Heart left ventricle (tissue), 13 donors: ENCODE data around the gene BLOC1S2.

Source experiments
- CTCF ChIP-seq, 12 donors: fragments of 200-600 bp; sonication (generic) in 4 of 12; IDR thresholded peaks; one replicate each; pipeline versions ENCODE4 v1.5.0 to v1.8.0; 2018 to 2022; ENCODE audit warnings: antibody characterized with exemption in 12 of 12, mild to moderate bottlenecking in 5 of 12
- POLR2A ChIP-seq, 2 donors: fragments of 450-650 bp; IDR thresholded peaks; one replicate each; pipeline ENCODE4 v1.6.1; 2017; ENCODE audit warnings: antibody characterized with exemption in 2 of 2, mild to moderate bottlenecking in 2 of 2, moderate library complexity in 2 of 2
- donor health status: ischemic (EF 13 %, LVEDD 7.1; RV severe dilation, severe dysfunction).
- donor health status: DM: no; HTN: yes; CAD: no.
- donor health status: DM: no; HTN: no; CAD: no.
- donor health status: ischemic (EF 25% LVEDD 6.9; RV normal size, moderate dysfunction).
- donor health status: ischemic (EF 25% LVEDD 5.7; RV mildly dilated, moderate dysfunction).
- donor health status: ischemic (EF 35%, LVEDD 5.7; RV mildly dilated, moderate dysfunction).
- donor health status: nonischemic (EF 11% LVEDD 7.7; RV severe dilation, severe dysfunction).
- donor health status: DM: yes; HTN: yes; CAD: no.
- donor health status: PGD.
- donor health status: ischemic (EF 29% LVEDD 5.4; RV normal size, mild dysfunction).
- donor health status: nonischemic (EF 23%, LVEDD 6.1; RV moderate dilation, normal function).

DNA sequence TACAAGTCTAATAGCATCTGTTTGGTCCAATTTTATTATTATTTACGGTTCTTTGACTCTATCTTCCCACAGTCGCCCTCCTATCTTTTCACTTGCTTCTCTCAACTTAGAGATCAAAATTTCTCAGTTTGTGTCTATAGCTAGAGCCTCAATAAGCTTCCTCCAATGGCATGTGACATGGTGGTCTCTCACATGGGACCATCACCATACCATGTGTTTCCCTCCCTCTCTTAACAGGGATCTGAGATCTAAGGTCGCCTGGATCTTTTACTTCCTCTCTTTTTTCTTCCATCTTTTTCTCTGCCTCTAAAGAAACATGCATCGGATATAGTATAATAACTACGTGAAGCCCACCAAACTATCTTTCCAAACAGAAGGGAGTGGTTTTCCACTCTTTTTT lies 41.7 kb upstream of the BLOC1S2 start:
- TF ChIP-seq CTCF (IDR thresholded peaks at IDR 0.05) = no peak
- TF ChIP-seq POLR2A (IDR thresholded peaks at IDR 0.05) = no peak
